Tibial nerve (tissue), 4 donors: ENCODE data around the gene SYT8.

ENCODE experiments used
- EP300 ChIP-seq, 2 donors: sonication (generic); formaldehyde crosslinking; IDR thresholded peaks; one replicate each; pipeline ENCODE4 v1.6.1; 2017; ENCODE audit warnings: antibody characterized with exemption in 2 of 2, mild to moderate bottlenecking in 1 of 2
- POLR2A ChIP-seq, 2 donors: fragments of 450-650 bp; IDR thresholded peaks; one replicate each; pipeline ENCODE4 v1.6.1; 2017; ENCODE audit warnings: antibody characterized with exemption in 2 of 2, mild to moderate bottlenecking in 2 of 2, moderate library complexity in 2 of 2
- TF ChIP-seq, protein P1 (sequence below), 5 experiments: fragments of 200-600 bp in 3 of 5; fragments of 450-650 bp in 2 of 5; sonication (generic) in 3 of 5; IDR thresholded peaks; one replicate each; pipeline ENCODE4 v1.5.1; 2016 to 2019; ENCODE audit warnings: antibody characterized with exemption in 5 of 5, mild to moderate bottlenecking in 3 of 5, moderate library complexity in 2 of 5

DNA sequence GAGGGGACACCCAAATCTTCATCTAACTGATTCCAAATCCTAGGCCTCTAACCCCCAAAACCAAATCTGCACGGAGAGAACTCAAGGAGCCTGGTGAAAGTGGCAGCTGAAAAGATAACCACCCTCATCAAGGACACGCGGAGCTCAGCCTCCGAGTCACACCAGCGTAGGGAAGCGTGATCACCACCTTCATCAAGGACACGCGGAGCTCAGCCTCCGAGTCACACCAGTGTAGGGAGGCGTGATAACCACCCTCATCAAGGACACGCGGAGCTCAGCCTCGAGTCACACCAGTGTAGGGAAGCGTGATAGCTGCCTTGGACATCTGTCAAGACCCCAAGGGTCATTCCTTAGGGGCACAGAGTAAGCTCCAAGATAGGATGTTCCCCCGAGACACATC lies 29.3 kb upstream of the SYT8 start:
- TF ChIP-seq, protein P1, sequence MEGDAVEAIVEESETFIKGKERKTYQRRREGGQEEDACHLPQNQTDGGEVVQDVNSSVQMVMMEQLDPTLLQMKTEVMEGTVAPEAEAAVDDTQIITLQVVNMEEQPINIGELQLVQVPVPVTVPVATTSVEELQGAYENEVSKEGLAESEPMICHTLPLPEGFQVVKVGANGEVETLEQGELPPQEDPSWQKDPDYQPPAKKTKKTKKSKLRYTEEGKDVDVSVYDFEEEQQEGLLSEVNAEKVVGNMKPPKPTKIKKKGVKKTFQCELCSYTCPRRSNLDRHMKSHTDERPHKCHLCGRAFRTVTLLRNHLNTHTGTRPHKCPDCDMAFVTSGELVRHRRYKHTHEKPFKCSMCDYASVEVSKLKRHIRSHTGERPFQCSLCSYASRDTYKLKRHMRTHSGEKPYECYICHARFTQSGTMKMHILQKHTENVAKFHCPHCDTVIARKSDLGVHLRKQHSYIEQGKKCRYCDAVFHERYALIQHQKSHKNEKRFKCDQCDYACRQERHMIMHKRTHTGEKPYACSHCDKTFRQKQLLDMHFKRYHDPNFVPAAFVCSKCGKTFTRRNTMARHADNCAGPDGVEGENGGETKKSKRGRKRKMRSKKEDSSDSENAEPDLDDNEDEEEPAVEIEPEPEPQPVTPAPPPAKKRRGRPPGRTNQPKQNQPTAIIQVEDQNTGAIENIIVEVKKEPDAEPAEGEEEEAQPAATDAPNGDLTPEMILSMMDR (IDR thresholded peaks at IDR 0.05) = no peak
- TF ChIP-seq POLR2A (IDR thresholded peaks at IDR 0.05) (no peak), EP300 (IDR thresholded peaks at IDR 0.05) (no peak)
